ENCODE results near the gene ERC1.

DNA sequence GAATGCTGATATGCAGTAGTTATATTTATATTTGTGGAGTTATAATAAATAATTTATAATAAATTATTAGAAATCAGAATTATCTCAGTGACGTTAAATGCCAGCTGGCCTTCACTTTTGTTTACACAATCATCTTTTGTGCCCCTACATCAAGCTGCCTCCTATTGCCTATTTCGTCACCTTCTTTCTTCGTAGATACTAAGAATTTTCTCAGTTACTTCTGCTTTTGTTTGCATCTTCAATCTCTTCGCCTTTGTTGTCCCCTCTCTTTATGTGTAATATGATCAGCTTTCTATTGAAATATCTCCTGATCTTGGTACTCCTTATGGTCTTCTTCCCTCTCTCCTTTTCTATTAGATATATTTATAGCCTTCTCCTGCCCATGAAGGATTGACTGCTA lies 197.0 kb downstream of the ERC1 start:
- TF ChIP-seq, protein P1, sequence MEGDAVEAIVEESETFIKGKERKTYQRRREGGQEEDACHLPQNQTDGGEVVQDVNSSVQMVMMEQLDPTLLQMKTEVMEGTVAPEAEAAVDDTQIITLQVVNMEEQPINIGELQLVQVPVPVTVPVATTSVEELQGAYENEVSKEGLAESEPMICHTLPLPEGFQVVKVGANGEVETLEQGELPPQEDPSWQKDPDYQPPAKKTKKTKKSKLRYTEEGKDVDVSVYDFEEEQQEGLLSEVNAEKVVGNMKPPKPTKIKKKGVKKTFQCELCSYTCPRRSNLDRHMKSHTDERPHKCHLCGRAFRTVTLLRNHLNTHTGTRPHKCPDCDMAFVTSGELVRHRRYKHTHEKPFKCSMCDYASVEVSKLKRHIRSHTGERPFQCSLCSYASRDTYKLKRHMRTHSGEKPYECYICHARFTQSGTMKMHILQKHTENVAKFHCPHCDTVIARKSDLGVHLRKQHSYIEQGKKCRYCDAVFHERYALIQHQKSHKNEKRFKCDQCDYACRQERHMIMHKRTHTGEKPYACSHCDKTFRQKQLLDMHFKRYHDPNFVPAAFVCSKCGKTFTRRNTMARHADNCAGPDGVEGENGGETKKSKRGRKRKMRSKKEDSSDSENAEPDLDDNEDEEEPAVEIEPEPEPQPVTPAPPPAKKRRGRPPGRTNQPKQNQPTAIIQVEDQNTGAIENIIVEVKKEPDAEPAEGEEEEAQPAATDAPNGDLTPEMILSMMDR (IDR thresholded peaks at IDR 0.05): no peak
- no peak for TF ChIP-seq POLR2AphosphoS5 (IDR thresholded peaks at IDR 0.05; ENCODE audit: insufficient read depth in 1 of 2, low read depth in 1 of 2)
- TF ChIP-seq POLR2A (IDR thresholded peaks at IDR 0.05): no peak

Measured in vagina (tissue), 2 donors.